Dermis microvascular lymphatic vessel endothelial cell (primary cell): ENCODE data around the gene GSE1. TPM values are rescaled to one million over a fixed set of nuclear protein-coding genes. Genes with fewer than 3 reads are reported as not detected.

Experiments
- DNase-seq, 2 donors: peaks; one replicate each; pipeline versions ENCODE4 v3.0.0 to v3.0.0-alpha.2; 2010; ENCODE audit warnings: low read depth in 2 of 2
- total RNA-seq: library from RNA; depleted of rRNA; stranded (reverse); fragments of >200 nt; gene quantifications from 2 replicates; pipeline ENCODE4 v1.2.1, GENCODE V29; 2014

GSE1 gene
- total RNA-seq, 1 donor from 2014 or later: 9.0 TPM

GRCh38 chr16:85616607-85617321, 3.6 kb downstream of the GSE1 start:
- DNase-seq: no peak

DNA sequence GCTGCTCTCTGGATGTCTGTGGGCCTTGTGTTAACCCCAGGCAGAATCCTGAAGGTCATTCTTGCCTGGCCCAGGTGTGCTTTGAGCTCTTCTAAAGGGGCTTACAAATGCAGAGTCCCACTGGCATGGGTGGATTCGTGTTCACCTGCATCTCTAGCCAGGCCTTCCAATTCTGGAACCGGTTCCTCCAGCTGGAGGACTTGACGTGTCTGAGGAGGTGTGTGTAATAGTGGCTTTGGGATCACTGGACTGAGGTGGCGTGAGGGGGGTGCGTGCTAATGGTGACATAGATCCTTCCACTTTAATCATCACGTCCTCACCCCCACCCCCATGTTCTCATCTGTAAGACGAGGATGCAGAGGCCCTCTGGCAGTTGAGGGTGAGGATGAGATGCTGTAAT, 4.8 kb downstream of the GSE1 start:
- DNase-seq: no peak

DNA sequence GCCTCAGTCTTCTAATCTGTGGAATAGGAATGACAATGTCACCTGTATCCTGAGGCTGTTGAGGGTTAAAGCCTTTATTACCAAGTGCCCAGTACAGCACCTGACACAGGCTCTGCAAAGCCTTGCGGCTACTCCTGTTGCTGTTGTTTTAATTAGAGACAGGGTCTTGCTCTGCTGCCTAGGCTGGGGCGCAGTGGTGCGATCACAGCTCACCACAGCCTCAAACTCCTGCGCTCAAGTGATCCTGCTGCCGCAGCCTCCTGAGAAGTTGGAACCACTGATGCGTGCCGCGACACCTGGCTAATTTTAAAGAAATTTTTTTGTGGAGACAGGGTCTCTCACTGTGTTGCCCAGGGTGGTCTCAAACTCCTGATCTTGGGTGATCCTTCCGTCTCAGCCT, 5.4 kb downstream of the GSE1 start:
- no peak for DNase-seq

DNA sequence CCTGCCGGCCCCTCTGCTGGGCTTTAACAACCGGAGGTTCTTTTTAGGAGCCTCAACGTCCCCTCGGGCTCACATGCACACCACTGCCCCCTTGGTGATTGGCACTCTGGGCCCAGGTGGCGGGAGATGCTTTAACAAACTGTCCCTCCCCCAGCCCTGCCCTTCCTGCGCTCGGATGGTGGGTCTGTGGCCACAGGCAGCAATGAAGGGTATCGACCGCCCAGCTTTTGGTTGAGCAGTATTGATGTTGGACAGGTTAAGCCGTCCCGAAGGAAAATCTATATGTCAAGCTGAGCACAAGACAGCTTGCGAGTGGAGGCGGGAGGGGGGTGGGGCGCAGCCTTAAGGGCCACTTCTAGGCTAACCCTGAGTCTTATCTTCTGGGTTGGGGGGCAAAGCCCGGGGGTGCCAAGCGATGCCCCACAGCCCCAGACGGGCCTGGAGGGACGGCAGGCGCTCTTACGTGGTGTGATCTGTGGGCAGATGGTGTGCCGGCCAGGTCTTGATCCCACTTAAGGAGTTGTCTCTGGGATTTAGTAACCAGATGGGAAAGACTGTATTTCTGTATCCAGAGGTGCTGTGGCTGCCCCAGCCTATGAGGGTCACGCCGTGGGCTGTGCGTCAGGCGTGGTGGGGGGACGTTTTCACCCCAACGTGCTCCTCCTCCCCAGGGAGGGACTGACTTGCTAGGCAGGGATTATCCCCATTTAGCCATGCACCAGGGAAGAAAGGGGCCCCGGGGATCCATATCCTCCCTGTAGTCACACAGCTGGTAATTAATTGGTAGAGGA, 6.2 kb downstream of the GSE1 start:
- DNase-seq: no peak

- DNase-seq: no peak
Measured at GRCh38 chr16:85620374-85620773, 7.3 kb downstream of the GSE1 start.

GRCh38 chr16:85621698-85622428, 8.7 kb downstream of the GSE1 start:
- DNase-seq: no peak

DNA sequence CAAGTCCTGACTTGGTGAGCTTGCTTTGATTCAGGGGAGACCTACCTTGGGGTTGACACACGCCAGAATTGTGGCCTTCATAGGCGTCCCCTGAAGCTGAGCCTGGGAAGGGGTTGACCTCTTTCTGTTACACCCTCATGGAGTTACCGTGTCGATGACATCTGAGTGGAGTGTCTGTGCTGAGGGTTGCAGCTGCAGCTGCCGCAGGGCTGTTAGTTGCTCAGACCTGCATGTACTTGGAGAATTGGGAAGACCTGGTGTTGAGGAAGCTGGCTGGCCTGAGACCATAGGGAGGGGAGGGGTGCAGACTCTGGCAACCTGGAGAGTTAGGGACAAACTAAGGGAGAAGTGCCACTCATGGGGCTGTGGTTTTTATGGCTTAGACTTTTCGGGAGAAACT, 9.6 kb downstream of the GSE1 start:
- no peak for DNase-seq

DNA sequence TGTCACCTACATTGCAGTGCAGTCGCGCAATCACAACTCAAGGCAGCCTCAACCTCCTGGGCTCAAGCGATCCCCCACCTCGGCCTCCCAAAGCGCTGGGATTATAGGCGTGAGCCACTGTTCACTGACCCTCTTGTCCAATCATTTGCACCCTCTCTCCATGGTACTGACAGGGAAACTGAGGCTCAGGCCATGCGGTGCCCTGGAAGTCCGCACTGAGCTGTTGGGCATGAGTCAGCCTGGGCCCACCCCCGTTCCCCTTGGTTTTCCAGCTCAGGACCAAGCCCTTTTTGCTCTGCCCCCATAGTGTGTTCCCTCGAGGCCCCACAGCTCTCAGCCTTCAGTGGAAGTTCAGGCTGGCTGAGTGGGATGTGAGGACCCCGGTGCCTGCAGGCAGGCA, 10.1 kb downstream of the GSE1 start:
- DNase-seq: no peak

DNA sequence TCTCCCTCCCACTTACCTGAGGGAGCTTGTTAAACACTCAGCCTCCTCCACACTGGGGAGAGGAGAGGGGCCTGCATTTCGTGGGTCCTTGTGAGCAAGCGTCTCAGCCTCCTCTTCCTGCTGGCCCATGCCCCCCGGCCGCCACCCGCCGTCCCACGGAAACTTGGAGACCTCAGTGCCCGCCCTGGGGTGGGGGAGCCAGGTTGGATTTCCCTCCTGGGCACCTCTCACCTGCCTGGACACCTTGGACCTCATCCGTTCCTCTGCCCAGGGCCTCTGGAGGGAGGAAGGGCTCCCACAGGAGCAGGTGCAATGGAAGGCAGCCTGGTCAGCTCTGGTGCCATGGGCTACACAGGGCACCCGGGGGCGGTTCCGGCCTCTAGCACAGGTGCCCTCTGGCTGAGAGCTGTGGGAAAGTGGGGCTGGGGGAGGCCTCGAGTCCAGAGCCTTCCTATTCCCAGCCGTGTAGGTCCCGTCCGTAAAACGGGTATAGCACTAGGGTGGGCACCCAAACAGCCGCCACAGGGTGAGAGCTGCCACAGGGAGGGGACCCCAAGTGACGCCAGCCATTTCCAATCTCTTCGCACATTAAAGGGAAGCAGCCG, 11.0 kb downstream of the GSE1 start:
- no peak for DNase-seq

GRCh38 chr16:85624646-85625045, 11.5 kb downstream of the GSE1 start:
- DNase-seq: no peak

- DNase-seq: no peak
Measured at GRCh38 chr16:85625053-85625452, 11.9 kb downstream of the GSE1 start.

- DNase-seq: no peak
Measured at GRCh38 chr16:85625485-85626117, 12.5 kb downstream of the GSE1 start.

DNA sequence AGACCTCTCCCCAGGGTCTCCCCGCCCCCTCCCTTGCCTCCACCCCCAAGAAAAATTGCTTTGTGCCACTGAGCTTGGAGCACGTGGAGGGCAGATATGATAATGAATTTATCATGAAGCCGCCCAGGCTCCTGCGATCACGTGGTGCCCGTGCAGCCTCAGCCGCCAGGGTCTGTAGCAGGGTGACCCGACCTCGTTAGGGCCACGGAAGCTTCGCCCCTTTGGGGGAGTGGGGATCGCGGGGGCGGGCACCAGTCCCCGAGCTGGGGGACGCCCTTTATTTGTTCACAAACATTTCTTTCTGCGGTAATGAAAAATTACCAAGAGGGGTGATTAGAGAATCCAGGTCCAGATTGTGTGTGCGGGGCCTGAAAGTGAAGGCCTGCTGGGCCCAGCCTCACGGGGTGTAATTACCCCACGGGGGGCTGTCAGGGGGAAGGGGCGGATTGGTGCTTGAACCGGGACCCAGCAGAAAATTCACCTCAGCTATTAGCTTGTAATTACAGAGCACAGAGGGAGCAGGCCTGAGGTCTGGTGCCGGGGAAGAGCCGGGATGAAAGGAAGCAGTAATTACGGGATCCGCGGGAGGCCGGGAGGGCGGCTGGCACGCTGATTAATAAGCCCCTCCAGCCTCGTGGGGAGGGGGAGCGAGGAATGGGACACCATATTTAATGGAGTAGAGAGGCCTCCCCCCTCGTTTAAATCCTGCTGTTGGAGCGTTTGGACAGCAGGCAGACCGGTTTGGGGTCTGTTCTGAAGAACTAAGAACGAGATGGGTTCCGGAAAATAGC, 13.3 kb downstream of the GSE1 start:
- no peak for DNase-seq

DNA sequence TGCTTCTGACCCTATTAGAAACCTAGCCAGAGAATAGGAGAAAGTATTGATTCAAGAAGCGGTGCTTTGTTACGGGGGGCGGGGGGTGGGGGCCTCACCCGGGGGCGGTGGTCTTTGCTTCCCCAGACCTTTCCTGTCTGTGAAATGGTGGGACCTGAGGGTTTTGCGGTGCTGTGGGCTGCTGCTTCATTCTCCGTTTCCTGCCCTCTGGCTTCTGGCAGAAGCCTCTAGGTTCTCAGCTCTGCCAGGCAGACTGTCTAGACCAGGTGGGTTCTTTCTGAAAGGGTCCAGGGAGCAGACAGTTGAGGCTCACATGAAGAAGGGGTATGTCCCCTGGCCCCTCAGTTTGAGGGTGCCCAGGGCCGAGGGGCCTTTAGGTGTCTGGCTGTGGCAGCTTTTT, 14.0 kb downstream of the GSE1 start:
- DNase-seq: no peak

- no peak for DNase-seq
Measured at GRCh38 chr16:85627526-85628264, 14.6 kb downstream of the GSE1 start.

- no peak for DNase-seq
Measured at GRCh38 chr16:85628265-85628556, 15.1 kb downstream of the GSE1 start.

DNA sequence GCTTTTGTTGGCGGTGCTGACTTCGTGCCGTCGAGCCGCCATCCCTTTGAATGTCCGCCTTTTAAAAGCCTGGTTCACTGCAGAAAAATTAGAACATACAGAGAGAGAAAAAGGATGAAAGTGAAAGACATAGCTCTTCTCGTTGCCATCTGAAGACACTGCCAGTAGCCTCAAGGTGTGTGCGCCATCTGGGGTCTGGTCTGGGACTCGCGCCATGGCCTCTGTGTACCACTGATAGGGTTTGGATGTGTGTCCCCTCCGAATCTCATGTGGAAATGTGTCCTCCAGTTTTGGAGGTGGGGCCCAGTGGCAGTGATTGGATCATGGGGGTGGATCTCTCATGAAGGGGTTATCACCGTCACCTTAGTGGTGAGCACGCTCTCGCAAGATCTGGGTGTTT, 15.5 kb downstream of the GSE1 start:
- no peak for DNase-seq

DNA sequence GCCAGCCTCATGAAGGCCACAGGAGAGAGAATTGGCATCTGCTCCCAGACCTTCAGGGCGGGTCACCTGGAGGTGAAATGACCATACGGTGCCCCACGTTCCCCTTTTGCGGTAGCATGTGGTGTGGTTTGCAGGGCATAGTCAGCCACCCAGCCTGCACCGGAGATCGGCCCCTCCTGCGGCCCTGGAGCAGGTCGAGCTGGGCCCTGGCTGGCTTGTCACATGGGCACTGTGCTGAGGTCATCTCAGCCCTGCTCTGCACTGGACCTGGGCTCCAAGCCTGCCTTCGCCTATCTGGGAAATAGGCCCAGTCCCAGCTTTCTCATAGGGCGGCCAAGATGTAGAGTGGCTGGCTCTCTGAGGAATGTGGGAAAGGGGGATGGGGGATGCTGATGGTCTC, 16.2 kb downstream of the GSE1 start:
- DNase-seq: no peak

DNA sequence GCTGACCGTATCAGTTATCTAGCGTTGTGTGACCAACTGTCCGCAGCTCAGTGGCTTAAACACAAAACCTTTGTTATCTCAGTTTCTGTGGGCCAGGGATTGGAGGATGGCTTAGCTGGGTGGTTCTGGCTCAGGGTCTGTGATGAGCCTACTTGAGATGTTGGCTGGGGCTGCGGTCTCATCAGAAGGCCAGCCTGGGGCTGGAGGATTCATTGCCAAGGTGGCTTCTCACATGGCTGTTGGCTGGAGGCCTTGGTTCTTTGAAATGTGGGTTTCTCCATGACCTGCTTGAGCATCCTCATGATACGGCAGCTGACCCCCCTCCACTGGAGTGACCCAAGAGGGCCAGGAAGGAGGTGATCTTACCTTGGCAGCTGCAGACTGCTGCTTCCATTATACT, 16.7 kb downstream of the GSE1 start:
- DNase-seq: no peak

GRCh38 chr16:85631230-85631629, 18.1 kb downstream of the GSE1 start:
- no peak for DNase-seq
